GM21423 (cell line): ENCODE results near the gene MAP3K1.

Experiments
- ATAC-seq: cut with Tn5 transposase; IDR thresholded peaks from one replicate; pipeline ENCODE4 v1.9.1; 2021; ENCODE audit warnings: mild to moderate bottlenecking, moderate library complexity; ENCODE audit not compliant: unreplicated experiment

The MAP3K1 gene

GRCh38 chr5:56900395-56900794, 85.0 kb downstream of the MAP3K1 start:
- ATAC-seq: no peak

GRCh38 chr5:56900858-56901578, 85.7 kb downstream of the MAP3K1 start:
- no peak for ATAC-seq

- ATAC-seq: peak; percentile 32
These were observed 93.6 kb downstream of the MAP3K1 start for GRCh38 chr5:56908942-56909293.

GRCh38 chr5:56909294-56910209, 94.2 kb downstream of the MAP3K1 start, which contains the start of gene SETD9:
Gene SETD9, plus strand, starts transcription at chr5:56909596. Its CDS starts 50 bp downstream, at chr5:56909646.
- ATAC-seq: peak; percentile 85

- peak; percentile 11 for ATAC-seq
These were observed 95.0 kb downstream of the MAP3K1 start for GRCh38 chr5:56910210-56910965.

GRCh38 chr5:56913766-56914165, 98.4 kb downstream of the MAP3K1 start:
- no peak for ATAC-seq

GRCh38 chr5:56914678-56915077, 99.3 kb downstream of the MAP3K1 start:
- no peak for ATAC-seq

- no peak for ATAC-seq
These were observed 102.2 kb downstream of the MAP3K1 start for GRCh38 chr5:56917534-56917933.

- ATAC-seq: no peak
These were observed 102.7 kb downstream of the MAP3K1 start for GRCh38 chr5:56918054-56918453.

- ATAC-seq: no peak
These were observed 104.8 kb downstream of the MAP3K1 start for GRCh38 chr5:56919942-56920662.

- ATAC-seq: no peak
These were observed 107.6 kb downstream of the MAP3K1 start for GRCh38 chr5:56922922-56923321.

GRCh38 chr5:56934325-56934724, 119.0 kb downstream of the MAP3K1 start:
- ATAC-seq: no peak

GRCh38 chr5:56938858-56939257, 123.5 kb downstream of the MAP3K1 start:
- no peak for ATAC-seq

- ATAC-seq: no peak
These were observed 126.6 kb downstream of the MAP3K1 start for GRCh38 chr5:56941981-56942380.
